GM19468 (cell line): Measurements from ENCODE around the gene DHODH.
"Not testable (repeated sequence)": the region's sequence is repeated elsewhere in the genome, so short reads cannot be mapped to it uniquely, and the experiment has no call there.

Experiments used
- ATAC-seq: cut with Tn5 transposase; IDR thresholded peaks from one replicate; pipeline ENCODE4 v1.9.1; 2021; ENCODE audit warnings: mild to moderate bottlenecking, moderate library complexity, moderate number of reproducible peaks; ENCODE audit not compliant: unreplicated experiment; ENCODE audit errors: extremely low read depth

Gene DHODH

DNA sequence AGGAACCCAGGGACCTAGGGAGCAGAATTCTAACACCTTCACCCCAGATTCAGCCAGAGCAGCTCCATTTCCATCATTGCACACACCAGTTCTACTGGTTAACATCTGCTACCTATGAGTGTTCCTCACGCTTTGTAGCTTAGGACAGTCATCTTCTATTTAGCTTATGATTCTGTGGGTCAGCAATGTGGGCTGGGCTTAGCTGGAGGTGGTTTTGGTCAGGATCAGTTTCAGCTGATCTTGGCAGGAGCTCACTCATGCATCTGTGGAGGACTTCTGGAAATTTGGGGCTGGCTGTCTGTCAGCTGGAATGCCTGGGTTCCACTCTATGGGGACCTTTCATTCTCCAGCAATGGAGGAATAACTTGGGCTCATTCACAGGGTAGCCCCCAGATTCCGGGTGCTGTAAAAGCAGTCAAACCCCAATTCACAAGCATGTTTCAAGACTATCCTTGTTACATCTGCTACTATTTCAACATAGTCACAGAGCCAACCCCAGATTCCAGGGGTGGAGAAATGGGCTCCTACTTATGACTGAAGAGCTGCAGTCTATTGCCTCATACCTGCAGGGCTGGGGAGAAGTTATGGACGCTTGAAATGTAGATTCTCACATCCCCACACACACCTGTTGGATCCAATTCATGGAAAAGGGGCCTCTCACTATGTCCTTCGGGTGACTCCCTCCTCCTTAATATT lies 42.4 kb downstream of the DHODH start:
- no peak for ATAC-seq

DNA sequence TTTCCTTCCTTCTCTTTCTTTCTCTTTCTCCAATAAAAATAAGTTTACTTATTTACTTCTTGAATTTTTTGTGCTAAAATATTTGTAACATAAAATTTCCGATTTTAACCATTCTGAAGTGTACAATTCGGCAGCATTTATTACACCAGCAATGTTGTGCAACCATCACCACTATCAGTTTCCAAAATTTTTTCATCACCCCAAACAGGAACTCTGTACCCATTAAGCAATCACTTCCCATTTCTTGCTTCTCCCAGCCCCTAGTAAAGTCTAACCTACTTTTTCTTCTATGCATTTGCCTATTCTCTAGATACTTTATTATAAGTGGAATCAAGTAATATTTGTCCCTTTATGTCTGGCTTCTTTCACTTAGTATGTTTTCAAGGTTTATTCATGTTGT lies 43.3 kb downstream of the DHODH start:
- no peak for ATAC-seq

DNA sequence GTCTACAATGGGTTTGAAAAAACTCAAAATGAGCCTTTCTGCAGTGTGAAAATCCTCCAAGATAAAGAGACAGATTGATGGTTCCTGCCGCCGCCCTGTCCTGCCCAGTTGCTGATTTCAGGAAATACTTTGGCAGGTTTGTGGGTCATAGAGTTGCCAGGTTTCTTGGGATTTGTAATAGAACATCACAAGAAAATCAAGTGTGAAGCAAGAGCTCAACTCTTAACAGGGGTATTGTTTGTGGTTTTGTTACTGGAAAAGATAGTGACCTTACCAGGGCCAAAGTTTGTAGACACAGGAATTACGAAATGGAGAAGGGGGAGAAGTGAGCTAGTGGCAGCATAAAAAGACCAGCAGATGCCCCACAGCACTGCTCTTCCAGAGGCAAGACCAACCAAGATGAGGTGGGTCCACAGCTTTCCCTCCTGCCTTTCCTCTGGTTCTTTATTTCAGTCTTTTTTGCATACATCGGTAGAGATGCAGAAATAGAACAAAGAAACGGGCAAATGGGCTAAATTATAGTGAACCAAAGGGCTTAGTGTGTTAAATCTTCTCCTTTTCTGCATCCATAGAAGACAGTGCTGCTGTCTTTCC lies 45.8 kb downstream of the DHODH start, which contains the start of gene HP:
HP (plus strand) TSS at position 252 of the 594 bp plus-strand sequence; CDS start at position 400, 148 bp downstream.
- not testable (repeated sequence) for ATAC-seq

DNA sequence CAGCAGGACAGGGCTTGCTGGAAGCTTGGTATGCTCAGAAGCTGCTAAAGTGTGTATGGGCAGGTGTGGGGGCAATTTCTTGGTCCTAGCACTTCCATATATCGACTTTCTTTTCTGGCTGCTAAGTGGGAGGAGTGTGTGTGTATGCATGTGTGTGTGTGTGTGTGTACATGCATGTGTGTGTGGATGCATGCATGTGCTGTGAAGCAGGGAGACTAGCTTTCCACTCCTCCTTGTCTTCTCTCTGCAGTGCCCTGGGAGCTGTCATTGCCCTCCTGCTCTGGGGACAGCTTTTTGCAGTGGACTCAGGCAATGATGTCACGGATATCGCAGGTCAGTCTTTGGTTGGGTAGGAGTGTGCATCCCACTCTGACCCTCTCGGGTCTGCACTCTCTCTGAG lies 47.4 kb downstream of the DHODH start:
- ATAC-seq: no peak

- not testable (repeated sequence) for ATAC-seq
These were observed 48.8 kb downstream of the DHODH start for GRCh38 chr16:72057313-72057712.

GRCh38 chr16:72059060-72059459 lies 50.5 kb downstream of the DHODH start:
- not testable (repeated sequence) for ATAC-seq

DNA sequence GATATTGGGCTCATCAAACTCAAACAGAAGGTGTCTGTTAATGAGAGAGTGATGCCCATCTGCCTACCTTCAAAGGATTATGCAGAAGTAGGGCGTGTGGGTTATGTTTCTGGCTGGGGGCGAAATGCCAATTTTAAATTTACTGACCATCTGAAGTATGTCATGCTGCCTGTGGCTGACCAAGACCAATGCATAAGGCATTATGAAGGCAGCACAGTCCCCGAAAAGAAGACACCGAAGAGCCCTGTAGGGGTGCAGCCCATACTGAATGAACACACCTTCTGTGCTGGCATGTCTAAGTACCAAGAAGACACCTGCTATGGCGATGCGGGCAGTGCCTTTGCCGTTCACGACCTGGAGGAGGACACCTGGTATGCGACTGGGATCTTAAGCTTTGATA lies 51.9 kb downstream of the DHODH start:
- no peak for ATAC-seq

DNA sequence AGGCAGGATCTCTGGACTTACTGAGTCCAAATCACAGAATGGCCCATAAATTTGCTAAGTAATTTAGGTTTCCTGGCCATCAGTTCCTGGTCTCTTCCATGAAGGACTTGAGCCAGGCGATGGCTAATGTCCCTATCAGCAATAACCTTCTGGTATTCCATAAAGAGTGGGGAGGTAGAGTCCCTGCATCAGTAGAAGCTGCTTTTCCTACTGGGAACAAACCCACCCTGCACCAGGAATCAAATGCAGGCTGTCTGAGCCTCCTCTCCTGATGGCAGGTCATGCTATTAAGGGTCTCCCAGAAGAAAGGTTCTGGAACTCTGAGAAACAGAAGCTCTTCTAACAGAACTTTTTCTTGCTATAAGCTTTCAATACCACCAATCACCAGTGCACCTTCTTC lies 53.0 kb downstream of the DHODH start:
- ATAC-seq: no peak

- no peak for ATAC-seq
These were observed 55.9 kb downstream of the DHODH start for GRCh38 chr16:72064361-72064894.

- ATAC-seq: no peak
These were observed 58.2 kb downstream of the DHODH start for GRCh38 chr16:72066747-72067146.

DNA sequence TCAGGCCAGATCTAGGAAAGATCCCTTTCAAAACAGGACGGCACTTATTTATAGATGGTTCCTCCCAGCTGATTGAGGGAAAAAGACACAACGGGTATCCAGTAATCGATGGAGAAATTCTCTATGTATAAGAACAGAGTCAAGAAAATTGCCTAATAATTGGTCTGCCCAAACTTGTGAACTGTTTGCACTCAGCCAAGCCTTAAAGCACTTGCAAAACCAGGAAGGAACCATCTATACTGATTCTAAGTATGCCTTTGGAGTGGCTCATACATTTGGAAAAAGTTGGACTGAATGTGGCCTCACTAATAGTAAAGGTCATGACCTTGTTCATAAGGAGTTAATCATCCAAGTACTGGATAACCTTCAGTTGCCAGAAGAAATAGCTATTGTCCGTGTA lies 60.4 kb downstream of the DHODH start:
- ATAC-seq: no peak

GRCh38 chr16:72072514-72073342 lies 64.2 kb downstream of the DHODH start:
- ATAC-seq: no peak

- no peak for ATAC-seq
These were observed 65.2 kb downstream of the DHODH start for GRCh38 chr16:72073560-72074230.

- not testable (repeated sequence) for ATAC-seq
These were observed 66.5 kb downstream of the DHODH start for GRCh38 chr16:72075067-72075466.
